SKM-1 (cell line): Measurements from ENCODE around the gene OR7D4.
"Not testable (repeated sequence)": the region's sequence is repeated elsewhere in the genome, so short reads cannot be mapped to it uniquely, and the experiment has no call there.

Experiments used
- DNase-seq: peaks from one replicate; lab custom pipeline; 2025; ENCODE audit not compliant: unreplicated experiment; lab: John Stamatoyannopoulos, UW

The OR7D4 gene

DNA sequence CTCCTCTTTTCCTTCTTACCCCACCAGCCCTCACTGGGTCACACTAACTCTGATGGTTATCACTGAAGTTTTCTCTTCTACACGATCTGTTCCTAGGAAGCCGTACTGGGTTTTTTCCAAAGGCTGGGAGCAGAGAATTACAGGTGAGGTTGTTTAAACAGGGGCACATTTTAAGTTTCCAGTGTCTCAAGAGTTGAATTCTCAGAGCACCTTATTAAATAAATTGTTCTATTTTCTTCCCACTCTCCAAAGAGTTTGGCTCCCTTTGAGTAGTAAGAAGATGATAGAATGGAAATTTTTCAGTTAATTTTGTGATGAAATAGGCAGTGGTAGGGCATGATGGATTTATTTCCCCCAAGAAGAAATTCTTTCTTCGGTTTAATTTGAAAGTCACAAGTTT, at the start of gene OR7D4:
TSS of gene OR7D4 (minus strand) at position 101 of the 400 bp plus-strand sequence. CDS start 4,752 bp downstream, outside the sequence.
- no peak for DNase-seq

GRCh38 chr19:9251236-9251635, 31.8 kb upstream of the OR7D4 start:
- DNase-seq: no peak

DNA sequence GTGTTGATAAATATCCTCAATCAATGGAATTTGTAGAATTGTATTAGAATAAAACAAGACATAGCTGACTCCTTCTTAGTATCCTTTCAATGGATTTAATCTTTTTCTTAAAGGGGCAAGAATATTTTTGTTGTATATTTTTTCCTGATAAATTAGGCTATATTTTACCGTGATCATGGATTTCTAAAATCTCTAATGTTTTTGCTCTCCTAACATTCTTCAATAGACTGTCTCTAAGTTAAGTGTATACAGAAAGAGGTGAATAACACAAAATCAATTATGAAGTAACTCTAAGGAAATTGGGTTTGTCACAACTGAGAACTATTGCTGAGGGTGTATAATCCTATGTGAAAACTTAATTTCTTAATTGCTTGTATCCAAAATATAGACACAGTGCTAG, 31.2 kb upstream of the OR7D4 start, which contains the start of gene OR7E24:
TSS of gene OR7E24 (plus strand) at position 301 of the 400 bp plus-strand sequence. CDS start 114 bp downstream, outside the sequence.
- no peak for DNase-seq

DNA sequence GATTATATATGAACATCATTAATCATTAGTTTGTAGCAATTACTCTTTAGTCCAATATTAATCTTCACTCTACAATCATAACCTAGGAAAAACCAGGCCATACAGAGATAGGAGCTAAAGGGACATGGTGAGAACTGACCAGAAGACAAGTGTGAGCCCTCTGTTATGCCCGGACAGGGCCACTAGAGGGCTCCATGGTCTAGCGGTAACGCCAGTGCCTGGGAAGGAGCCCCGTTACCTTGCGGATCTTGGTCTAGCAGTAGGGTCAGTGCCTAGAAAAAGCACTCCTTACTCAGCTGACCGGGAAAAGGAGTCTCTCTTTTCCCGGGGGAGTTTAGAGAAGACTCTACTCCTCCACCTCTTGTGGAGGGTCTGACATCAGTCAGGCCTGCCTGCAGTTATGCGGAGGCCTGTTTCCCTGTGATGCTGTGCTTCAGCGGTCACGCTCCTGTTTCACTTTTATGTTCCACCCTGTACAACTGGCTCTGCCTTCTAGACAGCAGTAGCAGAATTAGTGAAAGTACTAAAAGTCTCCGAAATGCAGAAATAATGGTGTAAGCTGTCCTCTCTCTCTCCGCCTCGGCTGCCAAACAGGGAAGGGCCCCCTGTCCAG, 13.8 kb downstream of the OR7D4 start:
- DNase-seq: peak; percentile 10

DNA sequence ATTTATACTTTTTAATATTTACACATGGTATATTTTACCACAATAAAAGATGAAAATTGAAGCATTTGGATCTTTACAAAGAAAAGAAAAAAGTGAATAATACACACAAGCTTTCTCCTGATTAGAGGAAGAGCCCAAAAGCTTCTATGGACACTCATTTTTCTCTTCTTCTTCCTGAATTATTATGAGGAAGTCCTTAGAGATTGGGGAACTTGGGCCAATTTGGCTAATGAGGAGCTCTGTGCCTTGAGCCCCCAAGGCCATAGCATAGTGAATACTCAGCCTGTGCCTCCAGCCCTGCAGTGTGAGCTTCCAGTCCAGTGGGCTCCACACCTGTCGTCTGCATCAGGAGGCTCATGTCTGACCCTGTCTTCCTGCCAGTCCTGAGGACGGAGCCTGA, 21.3 kb downstream of the OR7D4 start:
- DNase-seq: not testable (repeated sequence)

- DNase-seq: no peak
These were observed 29.9 kb downstream of the OR7D4 start for GRCh38 chr19:9189535-9189934.

GRCh38 chr19:9187191-9187590, 32.2 kb downstream of the OR7D4 start:
- DNase-seq: no peak

DNA sequence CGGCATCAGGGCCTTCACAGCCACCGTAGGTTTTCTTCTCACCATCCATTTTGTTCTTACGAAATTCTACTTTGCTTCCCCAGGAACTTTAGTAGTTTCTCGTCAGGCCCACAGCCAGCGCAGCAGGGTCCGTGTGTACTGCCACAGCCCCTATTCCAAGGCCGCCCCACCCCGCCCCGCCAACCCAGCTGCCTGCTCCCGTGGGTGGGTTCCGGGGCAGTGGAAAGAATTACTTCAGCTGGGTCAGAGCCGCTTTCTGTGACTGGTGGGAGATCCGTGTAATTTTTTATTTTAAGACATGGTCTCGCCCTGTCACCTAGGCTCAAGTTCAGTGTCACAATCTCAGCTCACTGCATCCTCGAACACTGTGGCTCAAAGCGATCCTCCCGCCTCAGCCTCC, 36.4 kb downstream of the OR7D4 start:
- no peak for DNase-seq

DNA sequence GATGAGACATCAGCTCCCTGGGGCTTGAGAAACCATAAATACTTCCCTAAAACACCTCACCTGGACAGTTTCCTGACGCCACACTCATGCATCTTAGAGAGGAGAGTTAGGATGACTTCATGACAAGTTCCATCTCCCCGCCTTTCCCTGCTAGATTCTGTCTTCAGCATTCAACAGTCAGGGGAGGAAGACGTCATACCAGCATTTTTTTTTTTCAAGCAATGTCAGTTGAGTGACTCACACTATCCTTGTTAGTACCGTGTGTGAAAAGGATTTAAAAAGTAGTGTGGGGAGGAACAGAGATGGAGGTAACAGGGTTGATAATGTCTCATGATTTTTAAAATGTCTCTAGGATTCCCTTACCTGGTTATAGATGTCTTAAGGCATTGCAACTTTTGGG, 40.5 kb downstream of the OR7D4 start, which contains the start of gene OR7D2:
TSS of gene OR7D2 (plus strand) at position 79 of the 400 bp plus-strand sequence. CDS start 6,803 bp downstream, outside the sequence.
- DNase-seq: no peak

DNA sequence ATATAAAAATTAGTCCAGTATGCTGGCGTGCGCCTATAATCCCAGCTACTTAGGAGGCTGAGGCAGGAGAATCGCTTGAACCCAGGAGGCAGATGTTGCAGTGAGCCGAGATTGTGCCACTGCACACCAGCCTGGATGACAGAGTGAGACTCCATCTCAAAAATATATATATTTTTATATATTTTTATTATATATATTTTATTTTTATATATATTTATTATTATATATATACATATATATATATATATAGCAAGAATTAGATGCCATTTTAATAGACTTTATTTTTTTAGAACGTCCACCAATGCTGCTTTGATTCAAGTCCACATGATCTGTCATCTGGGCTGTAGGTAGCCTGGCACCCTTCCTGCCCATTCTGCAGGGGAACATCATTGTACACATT, 44.1 kb downstream of the OR7D4 start:
- DNase-seq: no peak

DNA sequence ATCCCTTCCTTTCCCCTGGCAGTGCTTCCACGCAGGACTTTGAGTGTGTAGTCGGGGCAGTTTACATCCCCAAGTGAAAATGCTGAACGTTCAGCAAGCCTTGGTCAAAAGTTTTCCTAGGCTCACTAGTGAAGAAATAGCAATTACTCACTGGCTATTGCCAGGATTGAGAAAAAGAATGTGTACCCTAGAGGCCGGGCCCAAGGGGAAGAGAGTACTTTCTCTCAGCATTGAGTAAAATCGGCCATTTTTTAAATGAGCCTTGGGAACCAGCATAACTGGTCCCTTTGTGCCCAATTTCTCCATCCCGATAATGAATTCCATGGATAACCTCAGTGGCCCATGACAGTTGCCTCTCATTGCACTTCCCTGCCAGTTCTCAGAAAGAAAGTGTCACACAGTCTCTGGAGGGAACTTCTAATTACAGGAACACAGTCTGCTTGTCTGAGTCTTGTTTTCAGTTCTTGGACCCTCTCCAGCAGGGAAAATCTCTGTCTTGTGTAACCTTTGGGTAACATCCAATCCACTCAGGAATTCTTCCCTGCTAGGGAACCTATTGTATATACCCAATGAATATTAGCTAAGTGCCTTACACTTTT, 47.9 kb downstream of the OR7D4 start:
- DNase-seq: no peak

GRCh38 chr19:9166846-9167245, 52.5 kb downstream of the OR7D4 start:
- DNase-seq: no peak

GRCh38 chr19:9165261-9165660, 54.1 kb downstream of the OR7D4 start:
- DNase-seq: no peak

GRCh38 chr19:9161427-9161826, 58.0 kb downstream of the OR7D4 start:
- no peak for DNase-seq
